GM19238 (cell line): ENCODE results near the gene BCL11B.

ENCODE experiments used
- DNase-seq: peaks from one replicate; pipeline ENCODE4 v3.0.0; 2011; ENCODE audit warnings: low spot score; ENCODE audit not compliant: insufficient read length

The BCL11B gene

GRCh38 chr14:99122521-99123125 lies 149.4 kb downstream of the BCL11B start:
- no peak for DNase-seq

GRCh38 chr14:99121319-99121875 lies 150.6 kb downstream of the BCL11B start:
- DNase-seq = no peak

- DNase-seq = no peak
Measured at GRCh38 chr14:99120526-99121318, 151.3 kb downstream of the BCL11B start.

GRCh38 chr14:99119554-99120525 lies 152.2 kb downstream of the BCL11B start:
- DNase-seq = no peak
